Activated CD4-positive, alpha-beta memory T cell treated with anti-CD3 and anti-CD28 coated beads for 36 hours (primary cell): Measurements from ENCODE around the gene BMP8B. TPM values are rescaled to one million over a fixed set of nuclear protein-coding genes. Genes with fewer than 3 reads are reported as not detected.
"Not testable (repeated sequence)": the region's sequence is repeated elsewhere in the genome, so short reads cannot be mapped to it uniquely, and the experiment has no call there.

Experiments
- CTCF ChIA-PET: fragments of 350-600 bp; sonication (Branson Sonifier 250); formaldehyde crosslinking; loops from one replicate; lab custom pipeline; 2021; ENCODE audit warnings: antibody characterized with exemption, inconsistent platforms; lab: Charles Lee
- POLR2A ChIA-PET: fragments of 350-600 bp; sonication (Branson Sonifier 250); formaldehyde crosslinking; loops from one replicate; lab custom pipeline; 2021; ENCODE audit warnings: antibody characterized with exemption; lab: Charles Lee
- DNase-seq: peaks from one replicate; pipeline ENCODE4 v3.0.0-alpha.2; 2020
- H3K27ac Mint-ChIP-seq: one replicate; pipeline ENCODE4 v1.8.0; 2021; ENCODE audit warnings: mixed read lengths
- H3K27me3 Mint-ChIP-seq: one replicate; pipeline ENCODE4 v1.8.0; 2021; ENCODE audit warnings: mixed read lengths
- H3K36me3 Mint-ChIP-seq: one replicate; pipeline ENCODE4 v1.8.0; 2021; ENCODE audit warnings: mixed read lengths
- H3K4me1 Mint-ChIP-seq: one replicate; pipeline ENCODE4 v1.8.0; 2021; ENCODE audit warnings: low read depth, mixed read lengths
- H3K4me3 Mint-ChIP-seq: one replicate; pipeline ENCODE4 v1.8.0; 2021; ENCODE audit warnings: mild to moderate bottlenecking, mixed read lengths
- H3K9me3 Mint-ChIP-seq: one replicate; pipeline ENCODE4 v1.8.0; 2021; ENCODE audit warnings: mixed read lengths
- intact Hi-C: fragments of 100-400 bp; cut with micrococcal nuclease; formaldehyde crosslinking; loops from one replicate; pipeline ENCODE4 v1.15.1; 2023
- total RNA-seq, 2 experiments: library from RNA; stranded (reverse); gene quantifications; one replicate each; pipeline ENCODE4 v1.2.3, GENCODE V29; 2021

Gene BMP8B
- total RNA-seq: under 1 TPM; 0.53 to 0.55 TPM

DNA sequence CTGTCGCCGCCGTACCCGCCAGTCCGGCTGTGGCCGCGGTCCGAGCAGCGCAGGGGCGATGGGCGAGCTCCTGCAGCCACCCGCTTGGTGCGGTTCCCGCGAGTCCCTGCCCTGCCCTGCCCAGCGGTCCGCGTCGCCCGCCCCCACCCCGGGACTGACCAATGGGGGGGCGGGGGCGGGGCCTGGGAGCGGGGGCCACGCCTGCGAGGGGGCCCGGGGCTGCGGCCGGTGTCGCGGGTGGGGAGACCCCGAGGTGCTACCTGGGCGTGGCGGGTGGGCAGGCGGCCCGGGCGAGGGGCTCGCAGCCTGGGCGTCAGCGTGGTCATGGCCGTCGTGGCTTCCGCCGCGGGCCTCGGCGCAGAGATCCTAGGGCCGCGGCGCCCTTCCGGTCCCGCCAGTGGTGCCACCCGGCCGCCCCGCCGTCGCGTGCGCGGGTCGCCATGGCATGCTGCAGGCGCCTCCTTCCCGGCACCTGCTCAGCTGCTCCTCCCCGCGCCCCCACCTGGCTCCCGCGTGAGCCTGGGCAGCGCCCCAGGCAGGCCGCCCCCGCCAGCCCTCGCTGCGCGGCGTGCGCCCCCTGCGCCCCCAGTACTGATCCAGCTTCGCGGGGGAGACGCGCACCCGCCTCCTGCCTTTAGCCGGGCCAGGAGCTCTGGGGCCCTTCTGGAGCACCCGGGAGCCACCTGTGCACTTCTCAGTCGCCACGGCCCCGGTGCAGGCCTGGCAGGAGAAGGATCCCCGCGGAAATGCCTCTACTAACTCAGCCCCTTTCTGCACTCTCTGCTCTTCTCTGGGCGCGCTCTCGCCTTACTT lies at the start of gene BMP8B:
Gene BMP8B (minus strand): TSS at position 108 of the 813 bp plus-strand sequence. CDS start 380 bp downstream, outside the sequence.
- Mint-ChIP-seq H3K36me3 (no peaks in the 10 kb centered on the region), H3K9me3 (no peaks in the 10 kb centered on the region), H3K4me3 (peak within 1 kb of the TSS; percentile 68), H3K27me3 (peaks cover 11% of the 10 kb centered on the region), H3K27ac (no peak within 1 kb of the TSS), H3K4me1 (peaks cover 13% of the 10 kb centered on the region)
- intact Hi-C loops: no loop called here
- DNase-seq: peak; percentile 60
- ChIA-PET POLR2A (interaction anchor here (2.4 kb wide), 1 partner anchor 10 kb away, joined by 15 read pairs; no protein-coding TSS in a partner anchor), CTCF (interaction anchor here (1.8 kb wide), 2 partner anchors 10 to 11 kb away, joined by 5 to 12 read pairs; no protein-coding TSS in a partner anchor)

- DNase-seq: no peak
- ChIA-PET POLR2A (no interaction called here), CTCF (interaction anchor here (0.9 to 2.3 kb wide), 5 partner anchors 8 to 137 kb away, joined by 3 to 7 read pairs (median 3); no protein-coding TSS in a partner anchor)
- no peak overlapping the region for H3K27ac Mint-ChIP-seq
- H3K9me3 Mint-ChIP-seq: no peaks in the 10 kb centered on the region
- H3K36me3 Mint-ChIP-seq: peaks cover 17% of the 10 kb centered on the region
- H3K4me1 Mint-ChIP-seq: peaks cover 7% of the 10 kb centered on the region
- intact Hi-C loops: no loop called here
- H3K27me3 Mint-ChIP-seq: no peaks in the 10 kb centered on the region
- no peak overlapping the region for H3K4me3 Mint-ChIP-seq
These were observed 48.0 kb upstream of the BMP8B start for GRCh38 chr1:39836595-39837110.

- H3K27ac Mint-ChIP-seq: no peak overlapping the region
- H3K36me3 Mint-ChIP-seq: peaks cover 12% of the 10 kb centered on the region
- intact Hi-C loops: no loop called here
- no peak overlapping the region for H3K4me3 Mint-ChIP-seq
- H3K9me3 Mint-ChIP-seq: no peaks in the 10 kb centered on the region
- DNase-seq: no peak
- POLR2A ChIA-PET: no interaction called here
- CTCF ChIA-PET: interaction anchor here (0.6 to 2.3 kb wide), 4 partner anchors 9 to 138 kb away, joined by 3 to 7 read pairs (median 3); no protein-coding TSS in a partner anchor
- no peaks in the 10 kb centered on the region for H3K27me3 Mint-ChIP-seq
- peaks cover under 1% of the 10 kb centered on the region for H3K4me1 Mint-ChIP-seq
These were observed 47.4 kb upstream of the BMP8B start for GRCh38 chr1:39835935-39836594.

GRCh38 chr1:39835110-39835509 lies 46.4 kb upstream of the BMP8B start:
- Mint-ChIP-seq H3K9me3 (no peaks in the 10 kb centered on the region), H3K27ac (no peak overlapping the region), H3K27me3 (peaks cover 3% of the 10 kb centered on the region), H3K4me3 (no peak overlapping the region), H3K36me3 (peaks cover 7% of the 10 kb centered on the region), H3K4me1 (no peaks in the 10 kb centered on the region)
- intact Hi-C loops: no loop called here
- DNase-seq: no peak
- ChIA-PET POLR2A (no interaction called here), CTCF (interaction anchor here (2.3 kb wide), 1 partner anchor 10 kb away, joined by 7 read pairs; no protein-coding TSS in a partner anchor)

- Mint-ChIP-seq H3K27me3 (peaks cover 12% of the 10 kb centered on the region), H3K27ac (no peak overlapping the region), H3K9me3 (no peaks in the 10 kb centered on the region), H3K36me3 (peaks cover 1% of the 10 kb centered on the region), H3K4me1 (no peaks in the 10 kb centered on the region), H3K4me3 (no peak overlapping the region)
- intact Hi-C loops: no loop called here
- no peak for DNase-seq
- POLR2A ChIA-PET: interaction anchor here (1.2 kb wide), 1 partner anchor 12 kb away, joined by 3 read pairs; no protein-coding TSS in a partner anchor
- CTCF ChIA-PET: no interaction called here
These were observed 45.1 kb upstream of the BMP8B start for GRCh38 chr1:39833621-39834385.

DNA sequence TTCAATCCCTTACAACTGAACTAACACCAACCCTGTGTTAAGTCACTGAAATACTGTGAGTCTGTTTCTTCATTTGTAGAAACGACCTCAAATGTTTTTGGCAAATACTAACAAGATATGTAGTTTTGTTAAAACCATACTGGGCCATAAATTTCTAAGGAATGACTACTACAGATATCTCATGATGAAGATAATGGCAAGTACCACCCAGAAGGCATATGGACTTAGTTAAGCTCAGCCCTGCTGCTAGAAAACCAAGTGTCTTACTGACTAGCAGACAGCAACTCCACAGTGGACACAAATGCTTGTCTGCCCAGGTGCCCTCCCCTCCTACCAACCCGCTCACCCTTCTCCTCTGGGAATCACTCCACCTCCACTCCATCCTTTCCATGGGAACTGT lies 44.5 kb upstream of the BMP8B start:
- DNase-seq: no peak
- Mint-ChIP-seq H3K4me3 (no peak overlapping the region), H3K9me3 (no peaks in the 10 kb centered on the region), H3K27ac (no peak overlapping the region), H3K27me3 (peaks cover 12% of the 10 kb centered on the region), H3K36me3 (no peaks in the 10 kb centered on the region), H3K4me1 (no peaks in the 10 kb centered on the region)
- ChIA-PET POLR2A (interaction anchor here (1.2 kb wide), 1 partner anchor 13 kb away, joined by 3 read pairs; no protein-coding TSS in a partner anchor), CTCF (no interaction called here)
- intact Hi-C loops: no loop called here

DNA sequence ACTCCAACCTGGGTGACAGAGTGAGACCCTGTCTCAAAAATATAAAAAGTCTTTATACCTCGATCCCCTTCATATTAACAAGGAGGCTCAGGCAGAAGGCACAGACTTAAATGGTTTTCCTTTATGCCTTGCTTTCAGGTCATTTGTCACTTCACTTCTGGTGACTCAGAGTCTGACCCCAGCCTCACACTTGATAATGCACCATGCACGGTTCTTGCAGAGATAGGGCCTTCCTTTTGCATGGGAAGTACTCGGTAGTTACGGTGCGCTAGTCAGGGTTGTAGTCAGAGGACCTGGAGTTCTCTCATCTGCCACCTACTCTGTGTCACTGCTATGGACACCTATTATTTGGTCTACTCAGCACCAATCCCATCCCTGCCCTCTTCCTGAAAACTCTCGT lies 43.6 kb upstream of the BMP8B start:
- Mint-ChIP-seq H3K4me3 (no peak overlapping the region), H3K36me3 (no peaks in the 10 kb centered on the region), H3K4me1 (no peaks in the 10 kb centered on the region), H3K27me3 (peaks cover 12% of the 10 kb centered on the region), H3K27ac (no peak overlapping the region), H3K9me3 (no peaks in the 10 kb centered on the region)
- ChIA-PET CTCF (no interaction called here), POLR2A (no interaction called here)
- intact Hi-C loops: no loop called here
- DNase-seq: no peak

- ChIA-PET CTCF (no interaction called here), POLR2A (no interaction called here)
- Mint-ChIP-seq H3K27ac (no peak overlapping the region), H3K36me3 (no peaks in the 10 kb centered on the region), H3K4me3 (no peak overlapping the region), H3K27me3 (peaks cover 12% of the 10 kb centered on the region), H3K4me1 (no peaks in the 10 kb centered on the region), H3K9me3 (no peaks in the 10 kb centered on the region)
- intact Hi-C loops: no loop called here
- no peak for DNase-seq
These were observed 41.3 kb upstream of the BMP8B start for GRCh38 chr1:39829791-39830533.

DNA sequence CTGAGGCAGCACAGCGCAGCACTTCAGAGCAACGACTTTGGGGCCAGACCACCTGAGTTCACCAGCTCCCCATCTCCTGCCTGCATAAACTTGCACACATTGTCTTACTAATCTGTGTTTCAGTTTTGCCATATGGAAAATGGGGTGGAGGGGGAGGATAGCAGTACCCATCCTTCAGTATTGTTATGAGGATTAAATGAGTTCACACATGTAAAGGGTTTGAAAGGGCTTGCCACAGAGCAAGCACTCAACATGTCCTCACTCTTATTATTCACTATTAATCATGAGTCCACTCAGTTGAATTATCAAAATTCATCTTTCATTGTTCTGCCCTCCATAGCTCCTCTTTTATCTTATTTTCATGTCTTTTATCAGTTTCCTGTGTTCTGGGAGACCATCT lies 40.1 kb upstream of the BMP8B start:
- Mint-ChIP-seq H3K4me3 (no peak overlapping the region), H3K9me3 (no peaks in the 10 kb centered on the region), H3K27me3 (peaks cover 12% of the 10 kb centered on the region), H3K4me1 (no peaks in the 10 kb centered on the region), H3K36me3 (no peaks in the 10 kb centered on the region), H3K27ac (no peak overlapping the region)
- no peak for DNase-seq
- POLR2A ChIA-PET: no interaction called here
- intact Hi-C loops: no loop called here
- CTCF ChIA-PET: interaction anchor here (1.5 kb wide), 1 partner anchor 74 kb away, joined by 5 read pairs; no protein-coding TSS in a partner anchor

GRCh38 chr1:39828255-39828654 lies 39.6 kb upstream of the BMP8B start:
- H3K36me3 Mint-ChIP-seq, H3K9me3 Mint-ChIP-seq, POLR2A ChIA-PET, intact Hi-C loops, H3K4me3 Mint-ChIP-seq, DNase-seq, H3K4me1 Mint-ChIP-seq, H3K27ac Mint-ChIP-seq: not testable (repeated sequence)
- CTCF ChIA-PET: interaction anchor here (1.5 to 1.8 kb wide), 2 partner anchors 74 to 91 kb away, joined by 5 to 6 read pairs; no protein-coding TSS in a partner anchor
- H3K27me3 Mint-ChIP-seq: peaks cover 12% of the 10 kb centered on the region

DNA sequence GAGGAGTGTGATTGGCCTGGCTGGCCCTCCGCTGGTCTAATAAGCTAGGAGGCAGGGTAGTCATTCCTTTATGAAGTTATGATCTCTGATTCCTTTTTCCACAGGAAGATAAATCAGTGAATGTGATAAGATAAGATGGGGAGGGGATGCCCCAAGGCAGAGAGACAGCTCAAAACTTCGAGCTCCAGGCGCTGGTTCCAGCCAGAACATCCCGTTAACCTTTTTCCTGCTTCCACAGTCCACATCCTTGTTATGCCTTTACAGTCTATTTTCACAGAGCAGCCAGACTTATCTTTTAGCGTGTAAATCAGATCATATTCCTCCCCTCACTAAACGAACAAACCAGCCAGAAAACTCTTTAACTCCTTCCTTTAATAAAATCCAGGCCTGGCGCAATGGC lies 38.5 kb upstream of the BMP8B start:
- H3K4me3 Mint-ChIP-seq: no peak overlapping the region

More for the DNA sequence above, 38.5 kb upstream of the BMP8B start:
- CTCF ChIA-PET: interaction anchor here (1.0 to 1.8 kb wide), 2 partner anchors 11 to 92 kb away, joined by 3 to 6 read pairs; no protein-coding TSS in a partner anchor
- Mint-ChIP-seq H3K27me3 (peaks cover 12% of the 10 kb centered on the region), H3K36me3 (no peaks in the 10 kb centered on the region), H3K4me1 (no peaks in the 10 kb centered on the region), H3K27ac (no peak overlapping the region), H3K9me3 (no peaks in the 10 kb centered on the region)
- POLR2A ChIA-PET: no interaction called here
- no peak for DNase-seq
- intact Hi-C loops: no loop called here
